Stomach (tissue), 4 donors: ENCODE measurements around the gene SMC1B.

ENCODE experiments used
- EP300 ChIP-seq: sonication (generic); formaldehyde crosslinking; IDR thresholded peaks from one replicate; pipeline ENCODE4 v1.6.1; 2017; ENCODE audit warnings: antibody characterized with exemption
- POLR2A ChIP-seq, 4 donors: fragments of 450-650 bp; IDR thresholded peaks; one replicate each; pipeline ENCODE4 v1.6.1; 2016; ENCODE audit warnings: antibody characterized with exemption in 4 of 4, control low read depth in 2 of 4, mild to moderate bottlenecking in 1 of 4, moderate library complexity in 1 of 4
- TF ChIP-seq, protein P1 (sequence below), 7 experiments: fragments of 450-650 bp in 4 of 7; fragments of 200-600 bp in 3 of 7; sonication (generic) in 3 of 7; IDR thresholded peaks; one replicate each; pipeline ENCODE4 v1.5.1; 2016 to 2019; ENCODE audit warnings: antibody characterized with exemption in 7 of 7, control low read depth in 2 of 7, mild to moderate bottlenecking in 1 of 7

DNA sequence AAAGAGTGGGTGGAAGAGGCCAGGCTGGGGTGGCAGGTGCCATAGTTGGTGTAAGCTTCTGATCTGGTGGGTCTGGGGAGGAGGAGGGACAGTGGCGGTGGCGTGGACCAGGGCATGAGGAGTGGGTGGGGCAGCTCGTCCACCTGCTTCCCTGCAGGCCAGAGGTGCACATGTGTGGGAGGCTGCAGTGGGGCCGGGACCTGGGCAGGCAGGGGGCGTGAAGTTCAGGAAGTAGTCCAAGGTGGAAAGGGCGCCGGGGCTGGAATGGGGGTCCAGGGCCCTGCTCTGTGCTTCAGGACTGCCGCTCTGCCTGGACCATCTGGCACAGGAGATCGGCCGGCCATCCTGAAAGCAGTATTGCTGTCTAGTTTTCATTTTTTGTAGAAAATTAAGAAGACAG is 16.0 kb upstream of the SMC1B start:
- TF ChIP-seq EP300, result no peak
- TF ChIP-seq POLR2A (IDR thresholded peaks at IDR 0.05), result no peak
- TF ChIP-seq, protein P1, sequence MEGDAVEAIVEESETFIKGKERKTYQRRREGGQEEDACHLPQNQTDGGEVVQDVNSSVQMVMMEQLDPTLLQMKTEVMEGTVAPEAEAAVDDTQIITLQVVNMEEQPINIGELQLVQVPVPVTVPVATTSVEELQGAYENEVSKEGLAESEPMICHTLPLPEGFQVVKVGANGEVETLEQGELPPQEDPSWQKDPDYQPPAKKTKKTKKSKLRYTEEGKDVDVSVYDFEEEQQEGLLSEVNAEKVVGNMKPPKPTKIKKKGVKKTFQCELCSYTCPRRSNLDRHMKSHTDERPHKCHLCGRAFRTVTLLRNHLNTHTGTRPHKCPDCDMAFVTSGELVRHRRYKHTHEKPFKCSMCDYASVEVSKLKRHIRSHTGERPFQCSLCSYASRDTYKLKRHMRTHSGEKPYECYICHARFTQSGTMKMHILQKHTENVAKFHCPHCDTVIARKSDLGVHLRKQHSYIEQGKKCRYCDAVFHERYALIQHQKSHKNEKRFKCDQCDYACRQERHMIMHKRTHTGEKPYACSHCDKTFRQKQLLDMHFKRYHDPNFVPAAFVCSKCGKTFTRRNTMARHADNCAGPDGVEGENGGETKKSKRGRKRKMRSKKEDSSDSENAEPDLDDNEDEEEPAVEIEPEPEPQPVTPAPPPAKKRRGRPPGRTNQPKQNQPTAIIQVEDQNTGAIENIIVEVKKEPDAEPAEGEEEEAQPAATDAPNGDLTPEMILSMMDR (IDR thresholded peaks at IDR 0.05), result no peak
